Choroid plexus epithelial cell (primary cell): ENCODE data around the gene SHISAL2A.

ENCODE experiments used
- DNase-seq: peaks from one replicate; pipeline ENCODE4 v3.0.0-alpha.2; 2010; ENCODE audit warnings: low read depth
- H3K4me3 ChIP-seq: 2 replicates; pipeline ENCODE4 v1.5.1; 2011; ENCODE audit warnings: low read depth, mild to moderate bottlenecking, control low read depth, low read length, moderate library complexity
- TF ChIP-seq, protein P1 (sequence below): conservative IDR thresholded peaks from 2 replicates; pipeline ENCODE4 v1.5.1; 2011; ENCODE audit warnings: low read depth, mild to moderate bottlenecking, control low read depth, inconsistent platforms, low read length, moderate library complexity

The SHISAL2A gene

DNA sequence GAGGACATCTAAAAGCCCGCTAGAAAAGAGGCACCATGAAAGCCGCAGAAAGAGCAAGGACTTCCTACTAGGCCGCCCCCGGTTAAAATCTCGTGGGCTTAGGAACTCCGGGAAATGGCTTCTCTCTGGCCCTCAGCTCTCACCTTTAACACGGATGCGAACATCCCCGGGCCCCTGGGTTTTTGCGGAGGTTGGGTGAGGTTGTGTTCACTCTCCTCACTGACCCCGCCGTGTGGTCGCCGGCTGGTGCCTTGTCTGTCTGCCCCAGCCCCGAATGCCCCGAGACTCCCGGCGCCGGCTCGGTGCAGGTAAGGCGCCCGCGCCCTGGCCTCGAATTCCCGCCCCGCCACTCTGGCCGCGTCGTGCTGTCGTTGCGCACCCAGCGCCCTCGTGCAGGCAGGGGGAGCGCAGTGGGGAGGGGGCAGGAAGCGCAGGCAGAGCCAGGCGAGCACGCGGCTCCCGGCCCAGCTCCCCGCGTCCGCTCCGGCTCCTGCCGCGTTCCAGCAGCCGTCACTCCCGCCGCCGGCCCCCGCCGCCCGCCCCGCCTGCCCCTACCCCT, at the start of gene SHISAL2A:
SHISAL2A (plus strand) TSS at position 437 of the 559 bp plus-strand sequence. CDS start 326 bp downstream, outside the sequence.
- no peak for DNase-seq
- TF ChIP-seq, protein P1, sequence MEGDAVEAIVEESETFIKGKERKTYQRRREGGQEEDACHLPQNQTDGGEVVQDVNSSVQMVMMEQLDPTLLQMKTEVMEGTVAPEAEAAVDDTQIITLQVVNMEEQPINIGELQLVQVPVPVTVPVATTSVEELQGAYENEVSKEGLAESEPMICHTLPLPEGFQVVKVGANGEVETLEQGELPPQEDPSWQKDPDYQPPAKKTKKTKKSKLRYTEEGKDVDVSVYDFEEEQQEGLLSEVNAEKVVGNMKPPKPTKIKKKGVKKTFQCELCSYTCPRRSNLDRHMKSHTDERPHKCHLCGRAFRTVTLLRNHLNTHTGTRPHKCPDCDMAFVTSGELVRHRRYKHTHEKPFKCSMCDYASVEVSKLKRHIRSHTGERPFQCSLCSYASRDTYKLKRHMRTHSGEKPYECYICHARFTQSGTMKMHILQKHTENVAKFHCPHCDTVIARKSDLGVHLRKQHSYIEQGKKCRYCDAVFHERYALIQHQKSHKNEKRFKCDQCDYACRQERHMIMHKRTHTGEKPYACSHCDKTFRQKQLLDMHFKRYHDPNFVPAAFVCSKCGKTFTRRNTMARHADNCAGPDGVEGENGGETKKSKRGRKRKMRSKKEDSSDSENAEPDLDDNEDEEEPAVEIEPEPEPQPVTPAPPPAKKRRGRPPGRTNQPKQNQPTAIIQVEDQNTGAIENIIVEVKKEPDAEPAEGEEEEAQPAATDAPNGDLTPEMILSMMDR: no peak
- peak within 1 kb of the TSS; percentile 42 for H3K4me3 ChIP-seq

DNA sequence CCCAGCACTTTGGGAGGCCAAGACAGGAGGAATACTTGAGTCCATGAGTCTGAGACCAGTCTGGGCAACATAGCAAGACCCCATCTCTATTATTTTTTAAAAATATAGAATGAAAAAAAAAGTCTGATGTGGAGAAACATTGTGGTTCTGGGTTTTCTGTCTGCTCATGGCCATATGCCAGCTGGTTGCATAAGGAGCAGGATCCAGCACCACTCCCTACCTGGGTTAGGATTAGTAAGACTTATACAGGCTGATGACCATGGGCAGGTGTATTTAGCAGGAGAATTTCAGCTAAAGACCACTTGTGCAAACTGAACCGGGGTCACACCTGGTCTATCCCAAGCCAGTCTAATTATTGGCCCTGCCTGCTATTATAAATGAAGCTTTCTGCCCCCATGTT, 47.5 kb upstream of the SHISAL2A start:
- no peak overlapping the region for H3K4me3 ChIP-seq
- TF ChIP-seq, protein P1: no peak
- no peak for DNase-seq

DNA sequence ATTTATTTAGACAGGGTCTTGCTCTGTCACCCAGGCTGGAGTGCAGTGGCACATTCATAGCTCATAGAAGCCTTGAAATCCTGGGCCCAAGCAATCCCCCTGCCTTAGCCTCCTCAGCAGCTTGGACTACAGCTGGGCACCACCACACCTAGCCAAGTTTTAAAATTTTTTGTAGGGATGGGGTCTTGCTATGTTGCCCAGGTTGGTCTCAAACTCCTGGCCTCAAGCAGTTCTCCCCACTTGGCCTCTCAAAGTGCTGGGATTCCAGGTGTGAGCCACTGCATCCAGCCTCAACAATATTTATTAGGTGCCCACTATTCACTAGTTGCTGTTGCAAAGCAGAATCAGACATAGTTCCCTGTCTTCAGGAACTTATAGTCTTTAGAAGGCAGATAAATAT, 44.9 kb upstream of the SHISAL2A start:
- DNase-seq: no peak

DNA sequence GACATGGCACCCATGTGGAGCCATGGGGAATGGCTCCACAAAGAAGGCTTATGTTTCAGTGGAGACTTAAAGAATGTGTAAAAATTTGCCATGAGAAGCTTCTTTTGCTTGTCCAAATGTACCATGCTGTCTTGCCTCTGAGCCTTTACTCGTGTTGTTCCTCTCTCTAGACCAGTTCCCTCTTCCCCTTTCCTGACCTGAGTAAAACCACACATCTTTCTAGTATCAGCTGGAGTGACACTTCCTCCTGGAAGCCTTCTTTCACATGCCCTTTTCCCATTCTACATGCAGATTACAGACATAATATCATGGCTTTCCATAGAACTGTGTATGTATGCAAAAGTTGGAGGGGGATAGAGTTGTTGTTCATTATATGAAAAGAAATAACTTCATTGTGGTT, 44.4 kb upstream of the SHISAL2A start:
- TF ChIP-seq, protein P1: no peak
- H3K4me3 ChIP-seq: no peak overlapping the region
- no peak for DNase-seq

More for the DNA sequence above, 44.9 kb upstream of the SHISAL2A start:
- no peak overlapping the region for H3K4me3 ChIP-seq
- TF ChIP-seq, protein P1: no peak

DNA sequence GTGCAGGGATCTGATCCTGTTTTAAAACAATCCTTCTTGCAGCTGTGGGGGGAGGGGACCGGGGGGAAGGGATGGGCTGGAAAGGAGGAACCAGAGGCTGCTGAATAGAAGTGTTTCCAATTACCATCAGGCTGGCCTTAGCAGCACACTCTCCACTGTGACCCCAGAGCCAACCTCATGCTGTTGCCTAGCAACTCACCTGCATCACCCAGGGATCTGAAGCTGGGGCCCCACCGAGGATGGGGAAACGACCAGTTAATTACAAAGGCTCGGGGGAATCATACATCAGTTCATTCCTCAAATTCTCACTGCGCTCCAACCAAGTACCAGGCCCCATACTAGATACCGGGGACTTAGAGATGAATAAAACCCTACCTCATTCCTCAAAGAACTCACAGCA, 42.7 kb upstream of the SHISAL2A start:
- TF ChIP-seq, protein P1: no peak

DNA sequence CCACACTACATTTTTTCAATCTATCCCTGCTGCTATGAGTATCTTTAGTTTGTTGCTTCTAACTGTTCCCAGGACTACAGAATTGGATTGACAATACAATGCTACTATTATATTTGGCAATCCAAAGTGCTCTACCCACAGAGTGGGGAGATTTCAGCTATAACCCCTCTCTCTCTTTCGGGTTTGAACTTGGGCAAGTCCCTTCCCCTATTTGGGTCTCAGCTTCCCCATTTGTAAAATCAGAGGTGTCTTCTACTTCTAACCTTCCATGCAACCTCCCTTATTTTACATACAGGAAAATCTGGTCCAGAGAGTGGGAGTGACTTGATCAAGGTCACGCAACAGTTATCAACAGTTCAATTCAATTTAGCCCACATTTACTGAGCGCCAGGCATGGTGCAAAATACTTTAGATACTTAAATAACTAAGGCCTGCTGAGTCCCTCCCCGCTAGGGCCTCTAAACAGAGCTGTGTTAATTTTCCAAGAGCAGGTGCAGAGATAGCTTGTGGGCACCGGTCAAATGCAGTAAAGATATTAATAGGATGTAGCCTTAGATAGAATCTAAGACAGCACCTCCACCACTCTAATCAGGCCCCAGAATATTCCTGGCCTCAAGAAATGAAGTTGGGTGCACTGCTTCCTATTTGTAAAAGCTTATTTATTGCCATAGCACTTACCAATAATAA, 40.2 kb upstream of the SHISAL2A start:
- TF ChIP-seq, protein P1: no peak
- no peak for DNase-seq
- no peak overlapping the region for H3K4me3 ChIP-seq

More for the DNA sequence above, 42.7 kb upstream of the SHISAL2A start:
- H3K4me3 ChIP-seq: no peak overlapping the region
- DNase-seq: no peak

DNA sequence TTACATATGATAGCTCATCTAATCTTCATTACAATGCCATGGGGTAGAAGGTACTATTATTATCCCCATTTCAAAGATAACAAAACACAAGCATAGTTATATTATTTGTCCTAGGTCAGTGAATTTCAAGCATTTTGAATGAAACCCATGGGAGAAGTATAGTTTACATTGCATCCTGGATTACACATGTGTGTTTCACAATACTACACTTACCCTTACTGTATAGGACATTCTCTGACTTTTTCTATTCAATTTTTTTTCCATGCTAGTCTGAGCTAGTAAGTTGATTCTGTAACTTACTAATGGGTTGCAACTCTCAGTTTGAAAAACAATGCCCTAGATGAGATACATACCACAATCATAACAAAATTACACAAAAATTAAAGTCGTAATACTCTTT, 39.5 kb upstream of the SHISAL2A start:
- no peak for DNase-seq
- TF ChIP-seq, protein P1: no peak
- no peak overlapping the region for H3K4me3 ChIP-seq
